ENCODE measurements around the gene OR5B17. TPM values are rescaled to one million over a fixed set of nuclear protein-coding genes. Genes with fewer than 3 reads are reported as not detected.

The OR5B17 gene
- total RNA-seq, 1 donor from 2014 or later: not detected

GRCh38 chr11:58330861-58331260, 28.0 kb downstream of the OR5B17 start:
- H3K9me3 Mint-ChIP-seq (ENCODE audit: unreplicated experiment): peaks cover 26% of the 10 kb centered on the region
- Histone ChIP-seq H3K36me3 (ENCODE audit: insufficient read depth, low read length) (no peaks in the 10 kb centered on the region), H2AFZ (ENCODE audit: low read depth, low read length) (no peak overlapping the region), H3K27me3 (ENCODE audit: insufficient read depth, low read length) (no peaks in the 10 kb centered on the region), H3K4me2 (ENCODE audit: low read length) (peak overlapping the region; percentile 39), H3K9ac (ENCODE audit: low read length) (no peak overlapping the region), H4K20me1 (ENCODE audit: insufficient read depth, low read length) (no peaks in the 10 kb centered on the region), H3K79me2 (ENCODE audit: insufficient read depth, low read length) (no peaks in the 10 kb centered on the region), H3K4me3 (ENCODE audit: insufficient read depth, low read depth, low read length) (no peak overlapping the region), H3K9me3 (ENCODE audit: insufficient read depth, low read depth, low read length) (no peaks in the 10 kb centered on the region), H3K27ac (ENCODE audit: low read depth, low read length) (peak overlapping the region; percentile 34), H3K4me1 (ENCODE audit: insufficient read depth, low read length) (peaks cover 10% of the 10 kb centered on the region)
- peak overlapping the region; percentile 95 for H3K27ac Mint-ChIP-seq (ENCODE audit: unreplicated experiment)
- TF ChIP-seq CTCF (IDR thresholded peaks at IDR 0.05; ENCODE audit: insufficient read depth, low read depth, low read length) (no peak), EZH2 (IDR thresholded peaks at IDR 0.05; ENCODE audit: insufficient read depth, low read length) (no peak)
- peaks cover 35% of the 10 kb centered on the region for H3K4me1 Mint-ChIP-seq (ENCODE audit: low read depth, unreplicated experiment)
- H3K36me3 Mint-ChIP-seq (ENCODE audit: low read depth, unreplicated experiment): no peaks in the 10 kb centered on the region
- H3K4me3 Mint-ChIP-seq (ENCODE audit: unreplicated experiment): no peak overlapping the region
- no peaks in the 10 kb centered on the region for H3K27me3 Mint-ChIP-seq (ENCODE audit: low read depth, unreplicated experiment)
- FAIRE-seq (peak; percentile 26), DNase-seq (ENCODE audit: low read depth) (peak; percentile 74)

DNA sequence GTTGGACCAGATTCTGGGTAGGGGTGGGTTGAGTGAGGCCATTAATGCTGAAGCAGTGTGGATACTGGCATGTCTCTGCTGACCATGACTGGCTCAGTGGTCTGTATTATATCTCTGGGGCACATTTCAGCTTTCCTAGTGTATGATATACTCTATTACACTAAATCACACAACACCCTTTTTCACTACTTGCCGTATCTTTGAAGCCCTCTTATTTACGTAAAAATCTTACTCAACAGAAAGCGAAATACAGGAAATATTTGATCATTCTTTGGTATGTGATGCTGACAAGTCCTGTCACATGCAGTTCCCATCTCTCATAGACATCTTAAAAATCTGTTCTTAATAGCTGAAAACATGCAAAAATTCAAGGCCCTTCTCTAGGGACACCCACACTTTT, 40.3 kb downstream of the OR5B17 start:
- H3K9ac ChIP-seq (ENCODE audit: low read length): no peak overlapping the region
- H3K27ac ChIP-seq (ENCODE audit: low read depth, low read length): no peak overlapping the region
- no peaks in the 10 kb centered on the region for H3K27me3 ChIP-seq (ENCODE audit: insufficient read depth, low read length)
- no peaks in the 10 kb centered on the region for H3K9me3 ChIP-seq (ENCODE audit: insufficient read depth, low read depth, low read length)
- H3K27me3 Mint-ChIP-seq (ENCODE audit: low read depth, unreplicated experiment): no peaks in the 10 kb centered on the region
- no peak overlapping the region for H3K4me3 Mint-ChIP-seq (ENCODE audit: unreplicated experiment)
- H3K79me2 ChIP-seq (ENCODE audit: insufficient read depth, low read length): no peaks in the 10 kb centered on the region
- H3K4me2 ChIP-seq (ENCODE audit: low read length): no peak overlapping the region
- peak; percentile 70 for FAIRE-seq
- H2AFZ ChIP-seq (ENCODE audit: low read depth, low read length): peak overlapping the region; percentile 28
- peaks cover 9% of the 10 kb centered on the region for H3K4me1 Mint-ChIP-seq (ENCODE audit: low read depth, unreplicated experiment)
- H3K4me1 ChIP-seq (ENCODE audit: insufficient read depth, low read length): peaks cover 4% of the 10 kb centered on the region
- H3K4me3 ChIP-seq (ENCODE audit: insufficient read depth, low read depth, low read length): no peak overlapping the region
- H3K36me3 Mint-ChIP-seq (ENCODE audit: low read depth, unreplicated experiment): no peaks in the 10 kb centered on the region
- no peaks in the 10 kb centered on the region for H3K9me3 Mint-ChIP-seq (ENCODE audit: unreplicated experiment)
- no peaks in the 10 kb centered on the region for H3K36me3 ChIP-seq (ENCODE audit: insufficient read depth, low read length)
- TF ChIP-seq EZH2 (IDR thresholded peaks at IDR 0.05; ENCODE audit: insufficient read depth, low read length) (no peak), CTCF (IDR thresholded peaks at IDR 0.05; ENCODE audit: insufficient read depth, low read depth, low read length) (no peak)
- H3K27ac Mint-ChIP-seq (ENCODE audit: unreplicated experiment): no peak overlapping the region
- no peak for DNase-seq (ENCODE audit: low read depth)
- no peaks in the 10 kb centered on the region for H4K20me1 ChIP-seq (ENCODE audit: insufficient read depth, low read length)

DNA sequence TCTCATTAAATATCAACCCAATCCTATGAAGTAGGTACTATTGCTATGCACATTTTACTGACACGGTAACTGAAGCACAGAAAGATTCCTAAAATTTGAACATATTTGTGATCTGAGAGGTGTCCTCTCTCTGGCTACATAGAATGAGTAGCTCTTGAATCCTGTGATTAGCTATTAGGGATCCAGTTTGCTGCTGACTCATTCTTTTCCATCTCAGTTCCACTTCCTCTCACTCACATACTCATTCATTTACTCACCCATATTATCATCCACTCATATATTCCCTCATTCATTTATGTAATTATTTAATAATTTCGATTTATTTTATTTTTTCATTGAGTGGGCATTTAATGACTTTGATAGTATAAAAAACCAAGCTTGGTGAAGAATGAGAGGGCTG, 42.7 kb downstream of the OR5B17 start:
- no peak overlapping the region for H3K4me3 Mint-ChIP-seq (ENCODE audit: unreplicated experiment)
- Histone ChIP-seq H3K27ac (ENCODE audit: low read depth, low read length) (peak overlapping the region; percentile 40), H3K4me3 (ENCODE audit: insufficient read depth, low read depth, low read length) (no peak overlapping the region), H3K4me2 (ENCODE audit: low read length) (no peak overlapping the region), H2AFZ (ENCODE audit: low read depth, low read length) (no peak overlapping the region), H3K9me3 (ENCODE audit: insufficient read depth, low read depth, low read length) (no peaks in the 10 kb centered on the region), H3K4me1 (ENCODE audit: insufficient read depth, low read length) (peaks cover 4% of the 10 kb centered on the region), H3K79me2 (ENCODE audit: insufficient read depth, low read length) (no peaks in the 10 kb centered on the region), H4K20me1 (ENCODE audit: insufficient read depth, low read length) (no peaks in the 10 kb centered on the region), H3K9ac (ENCODE audit: low read length) (no peak overlapping the region), H3K27me3 (ENCODE audit: insufficient read depth, low read length) (no peaks in the 10 kb centered on the region), H3K36me3 (ENCODE audit: insufficient read depth, low read length) (no peaks in the 10 kb centered on the region)
- H3K4me1 Mint-ChIP-seq (ENCODE audit: low read depth, unreplicated experiment): peaks cover 9% of the 10 kb centered on the region
- no peak overlapping the region for H3K27ac Mint-ChIP-seq (ENCODE audit: unreplicated experiment)
- DNase-seq (ENCODE audit: low read depth): peak; percentile 60
- no peaks in the 10 kb centered on the region for H3K27me3 Mint-ChIP-seq (ENCODE audit: low read depth, unreplicated experiment)
- no peaks in the 10 kb centered on the region for H3K36me3 Mint-ChIP-seq (ENCODE audit: low read depth, unreplicated experiment)
- TF ChIP-seq EZH2 (IDR thresholded peaks at IDR 0.05; ENCODE audit: insufficient read depth, low read length): no peak
- TF ChIP-seq CTCF (IDR thresholded peaks at IDR 0.05; ENCODE audit: insufficient read depth, low read depth, low read length): no peak
- H3K9me3 Mint-ChIP-seq (ENCODE audit: unreplicated experiment): peaks cover 3% of the 10 kb centered on the region
- peak; percentile 73 for FAIRE-seq

Other genes with a start within 250 kb of the OR5B17 start
- gene OR9I1, start 233.5 kb downstream of the OR5B17 start, total RNA-seq: not detected in 2 replicates
- gene OR9Q2, start 170.0 kb downstream of the OR5B17 start, total RNA-seq: not detected in 2 replicates
- not detected in 2 replicates for gene OR1S2, start 154.9 kb downstream of the OR5B17 start, total RNA-seq
- gene OR1S1, start 146.3 kb downstream of the OR5B17 start, total RNA-seq: not detected in 2 replicates
- gene OR10Q1, start 130.2 kb downstream of the OR5B17 start, total RNA-seq: not detected in 2 replicates
- gene OR10W1, start 90.8 kb downstream of the OR5B17 start, total RNA-seq: not detected in 2 replicates
- gene OR5B3, start 47.8 kb upstream of the OR5B17 start, total RNA-seq: not detected in 2 replicates
- gene OR5B2, start 69.1 kb upstream of the OR5B17 start, total RNA-seq: not detected in 2 replicates
- gene OR5B12, start 83.2 kb upstream of the OR5B17 start, total RNA-seq: not detected in 2 replicates
- gene OR5B21, start 149.0 kb upstream of the OR5B17 start, total RNA-seq: not detected in 2 replicates
- gene LPXN, start 216.8 kb upstream of the OR5B17 start, total RNA-seq: 3.6 and 3.7 TPM in 2 replicates
- gene ZFP91, start 220.0 kb upstream of the OR5B17 start, total RNA-seq: 38.1 and 40.1 TPM in 2 replicates